ENCODE results near the gene GRAMD2B.
A peak's percentile ranks its signal among the peaks of the same experiment; 100 is the strongest.
"Not testable (repeated sequence)": the region's sequence is repeated elsewhere in the genome, so short reads cannot be mapped to it uniquely, and the experiment has no call there.

Gene GRAMD2B

DNA sequence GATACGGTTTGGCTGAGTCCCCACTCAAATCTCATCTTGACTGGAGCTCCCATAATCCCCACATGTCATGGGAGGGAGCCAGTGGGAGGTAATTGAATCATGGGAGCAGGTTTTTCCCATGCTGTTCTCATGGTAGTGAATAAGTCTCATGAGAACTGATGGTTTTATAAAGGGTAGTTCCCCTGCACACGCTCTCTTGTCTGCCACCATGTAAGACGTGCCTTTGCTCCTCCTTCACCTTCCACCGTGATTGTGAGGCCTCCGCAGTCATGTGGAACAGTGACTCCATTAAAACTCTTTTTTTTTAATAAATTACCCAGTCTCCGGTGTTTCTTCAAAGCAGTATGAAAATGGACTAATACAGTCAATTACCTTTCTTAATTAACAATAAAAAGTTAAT is 16.5 kb downstream of the GRAMD2B start:
- WGBS (ENCODE audit: insufficient coverage) = 93% methylated on average over 5 of the region's 6 CpGs
- CTCF ChIA-PET; DNase-seq; H3K9me3 ChIP-seq (ENCODE audit: control extremely low read depth in 1 of 5, control insufficient read depth in 4 of 5, insufficient read depth in 2 of 5, low read depth in 1 of 5, low read length in 4 of 5); H3K27me3 ChIP-seq (replicated peaks in 2 of 5; ENCODE audit: control insufficient read depth in 4 of 5, insufficient read depth in 5 of 5, low read length in 4 of 5); H3K4me1 ChIP-seq (ENCODE audit: control extremely low read depth in 1 of 4, control insufficient read depth in 4 of 4, insufficient read depth in 4 of 4, low read length in 3 of 4); POLR2A ChIA-PET; H3K4me3 ChIP-seq (ENCODE audit: control insufficient read depth in 1 of 7, extremely low read depth in 1 of 7, insufficient read depth in 4 of 7, low read depth in 2 of 7, low read length in 6 of 7); H3K36me3 ChIP-seq (ENCODE audit: control insufficient read depth in 4 of 4, insufficient read depth in 4 of 4, low read length in 3 of 4); H3K27ac ChIP-seq (ENCODE audit: insufficient read depth in 1 of 2, low read depth in 1 of 2, low read length in 2 of 2, poor library complexity in 1 of 2, severe bottlenecking in 2 of 2): not testable (repeated sequence)

DNA sequence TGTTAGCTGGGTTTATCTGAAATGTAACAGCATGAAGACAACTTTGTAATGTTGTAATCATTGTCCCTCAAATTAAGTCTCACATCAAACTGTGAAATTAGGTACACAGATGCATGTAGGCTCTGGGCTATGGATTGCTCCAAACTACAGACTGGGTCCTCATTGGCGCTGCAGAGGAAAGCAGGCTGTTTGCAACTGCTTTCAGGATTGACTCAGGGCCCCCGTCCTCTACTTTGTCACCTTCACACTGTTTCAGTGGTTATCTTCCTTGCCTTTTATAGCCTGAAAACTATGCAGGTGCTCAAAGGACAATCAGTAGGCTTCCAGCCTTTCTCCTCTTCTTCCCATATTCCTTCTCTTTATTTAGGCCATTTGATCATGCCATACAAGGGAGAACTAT is 18.0 kb downstream of the GRAMD2B start:
- H3K36me3 ChIP-seq (ENCODE audit: control insufficient read depth in 4 of 4, insufficient read depth in 4 of 4, low read length in 3 of 4) = peaks cover 0 to 2% (median 0%) of the 10 kb centered on the region in 4 experiments
- H3K27ac ChIP-seq (ENCODE audit: insufficient read depth in 1 of 2, low read depth in 1 of 2, low read length in 2 of 2, poor library complexity in 1 of 2, severe bottlenecking in 2 of 2) = no peak overlapping the region
- peaks cover 0 to 4% (median 0%) of the 10 kb centered on the region in 4 experiments for H3K4me1 ChIP-seq (ENCODE audit: control extremely low read depth in 1 of 4, control insufficient read depth in 4 of 4, insufficient read depth in 4 of 4, low read length in 3 of 4)
- H3K27me3 ChIP-seq (replicated peaks in 2 of 5; ENCODE audit: control insufficient read depth in 4 of 5, insufficient read depth in 5 of 5, low read length in 4 of 5) = no peaks in the 10 kb centered on the region
- ChIA-PET POLR2A (no interaction called here), CTCF (no interaction called here)
- H3K9me3 ChIP-seq (ENCODE audit: control extremely low read depth in 1 of 5, control insufficient read depth in 4 of 5, insufficient read depth in 2 of 5, low read depth in 1 of 5, low read length in 4 of 5) = peaks cover 0 to 3% (median 0%) of the 10 kb centered on the region in 5 experiments
- no peak overlapping the region for H3K4me3 ChIP-seq (ENCODE audit: control insufficient read depth in 1 of 7, extremely low read depth in 1 of 7, insufficient read depth in 4 of 7, low read depth in 2 of 7, low read length in 6 of 7)
- WGBS (ENCODE audit: insufficient coverage) = 93% methylated on average over 2 of the region's 2 CpGs
- DNase-seq = no peak

GRCh38 chr5:126443374-126443851 is 20.2 kb downstream of the GRAMD2B start:
- no peak for DNase-seq
- ChIA-PET CTCF (no interaction called here), POLR2A (no interaction called here)
- Histone ChIP-seq H3K27me3 (replicated peaks in 2 of 5; ENCODE audit: control insufficient read depth in 4 of 5, insufficient read depth in 5 of 5, low read length in 4 of 5) (no peaks in the 10 kb centered on the region), H3K36me3 (ENCODE audit: control insufficient read depth in 4 of 4, insufficient read depth in 4 of 4, low read length in 3 of 4) (no peaks in the 10 kb centered on the region), H3K4me3 (ENCODE audit: control insufficient read depth in 1 of 7, extremely low read depth in 1 of 7, insufficient read depth in 4 of 7, low read depth in 2 of 7, low read length in 6 of 7) (no peak overlapping the region), H3K9me3 (ENCODE audit: control extremely low read depth in 1 of 5, control insufficient read depth in 4 of 5, insufficient read depth in 2 of 5, low read depth in 1 of 5, low read length in 4 of 5) (peaks cover 0 to 3% (median 0%) of the 10 kb centered on the region in 5 experiments), H3K4me1 (ENCODE audit: control extremely low read depth in 1 of 4, control insufficient read depth in 4 of 4, insufficient read depth in 4 of 4, low read length in 3 of 4) (peaks cover 0 to 4% (median 0%) of the 10 kb centered on the region in 4 experiments), H3K27ac (ENCODE audit: insufficient read depth in 1 of 2, low read depth in 1 of 2, low read length in 2 of 2, poor library complexity in 1 of 2, severe bottlenecking in 2 of 2) (no peak overlapping the region)
- WGBS (ENCODE audit: insufficient coverage) = 85% methylated on average over 2 of the region's 2 CpGs

- ChIA-PET POLR2A (no interaction called here), CTCF (no interaction called here)
- H3K27ac ChIP-seq (ENCODE audit: insufficient read depth in 1 of 2, low read depth in 1 of 2, low read length in 2 of 2, poor library complexity in 1 of 2, severe bottlenecking in 2 of 2) = no peak overlapping the region
Measured at GRCh38 chr5:126444137-126444536, 20.9 kb downstream of the GRAMD2B start.

GRCh38 chr5:126445502-126446174 is 22.4 kb downstream of the GRAMD2B start:
- Histone ChIP-seq H3K9me3 (ENCODE audit: control extremely low read depth in 1 of 5, control insufficient read depth in 4 of 5, insufficient read depth in 2 of 5, low read depth in 1 of 5, low read length in 4 of 5) (no peaks in the 10 kb centered on the region), H3K36me3 (ENCODE audit: control insufficient read depth in 4 of 4, insufficient read depth in 4 of 4, low read length in 3 of 4) (no peaks in the 10 kb centered on the region), H3K4me3 (ENCODE audit: control insufficient read depth in 1 of 7, extremely low read depth in 1 of 7, insufficient read depth in 4 of 7, low read depth in 2 of 7, low read length in 6 of 7) (no peak overlapping the region), H3K4me1 (ENCODE audit: control extremely low read depth in 1 of 4, control insufficient read depth in 4 of 4, insufficient read depth in 4 of 4, low read length in 3 of 4) (peaks cover 0 to 16% (median 0%) of the 10 kb centered on the region in 4 experiments), H3K27me3 (replicated peaks in 2 of 5; ENCODE audit: control insufficient read depth in 4 of 5, insufficient read depth in 5 of 5, low read length in 4 of 5) (no peaks in the 10 kb centered on the region), H3K27ac (ENCODE audit: insufficient read depth in 1 of 2, low read depth in 1 of 2, low read length in 2 of 2, poor library complexity in 1 of 2, severe bottlenecking in 2 of 2) (no peak overlapping the region)
- DNase-seq = peak in 2 of 3 donors; percentile 5 to 21
- ChIA-PET POLR2A (no interaction called here), CTCF (no interaction called here)
- WGBS (ENCODE audit: insufficient coverage) = 83% methylated on average over 1 of the region's 3 CpGs

More at GRCh38 chr5:126444137-126444536, 20.9 kb downstream of the GRAMD2B start:
- Histone ChIP-seq H3K4me3 (ENCODE audit: control insufficient read depth in 1 of 7, extremely low read depth in 1 of 7, insufficient read depth in 4 of 7, low read depth in 2 of 7, low read length in 6 of 7) (no peak overlapping the region), H3K4me1 (ENCODE audit: control extremely low read depth in 1 of 4, control insufficient read depth in 4 of 4, insufficient read depth in 4 of 4, low read length in 3 of 4) (peaks cover 0 to 4% (median 0%) of the 10 kb centered on the region in 4 experiments), H3K36me3 (ENCODE audit: control insufficient read depth in 4 of 4, insufficient read depth in 4 of 4, low read length in 3 of 4) (no peaks in the 10 kb centered on the region), H3K27me3 (replicated peaks in 2 of 5; ENCODE audit: control insufficient read depth in 4 of 5, insufficient read depth in 5 of 5, low read length in 4 of 5) (no peaks in the 10 kb centered on the region), H3K9me3 (ENCODE audit: control extremely low read depth in 1 of 5, control insufficient read depth in 4 of 5, insufficient read depth in 2 of 5, low read depth in 1 of 5, low read length in 4 of 5) (no peaks in the 10 kb centered on the region)
- no peak for DNase-seq
- 100% methylated on average over 1 of the region's 2 CpGs for WGBS (ENCODE audit: insufficient coverage)

DNA sequence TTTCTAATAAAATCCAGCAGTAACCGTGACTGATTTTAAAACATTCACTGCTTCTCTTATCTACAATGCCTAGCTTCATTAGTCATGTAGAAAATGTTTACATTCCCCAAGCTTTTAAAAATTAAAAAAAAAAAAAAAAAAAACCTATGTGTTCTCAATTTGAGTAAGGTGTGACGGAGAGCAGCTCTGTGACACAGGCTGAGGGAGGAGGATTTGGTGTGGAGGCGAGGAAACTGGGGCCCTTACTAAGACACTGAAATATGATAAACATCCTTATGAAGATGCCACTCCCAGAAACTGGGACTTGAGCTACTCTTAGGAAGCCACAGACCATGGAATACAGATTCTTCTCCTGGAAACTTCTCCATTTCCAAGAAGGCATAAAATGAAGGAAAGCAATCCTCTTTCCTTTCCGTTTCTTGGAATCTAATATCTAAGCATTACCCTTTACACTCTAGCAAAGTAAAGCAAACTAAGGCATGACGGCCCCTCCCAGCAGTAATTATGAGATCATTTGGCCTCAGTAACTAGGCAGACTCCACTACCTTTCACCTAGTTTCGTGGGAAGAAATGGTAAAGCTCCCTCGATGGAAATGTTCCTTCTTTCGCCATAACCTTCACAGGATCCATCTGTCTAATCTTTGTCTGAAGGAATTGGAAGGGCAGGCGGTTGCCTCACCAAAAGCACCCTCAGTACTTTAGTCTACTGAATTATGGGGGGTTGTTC is 23.5 kb downstream of the GRAMD2B start:
- CTCF ChIA-PET = no interaction called here
- POLR2A ChIA-PET = interaction anchor here (0.7 kb wide), 1 partner anchor 1073 kb away, joined by 7 read pairs; no protein-coding TSS in a partner anchor
- H3K27me3 ChIP-seq (replicated peaks in 2 of 5; ENCODE audit: control insufficient read depth in 4 of 5, insufficient read depth in 5 of 5, low read length in 4 of 5) = no peaks in the 10 kb centered on the region

DNA sequence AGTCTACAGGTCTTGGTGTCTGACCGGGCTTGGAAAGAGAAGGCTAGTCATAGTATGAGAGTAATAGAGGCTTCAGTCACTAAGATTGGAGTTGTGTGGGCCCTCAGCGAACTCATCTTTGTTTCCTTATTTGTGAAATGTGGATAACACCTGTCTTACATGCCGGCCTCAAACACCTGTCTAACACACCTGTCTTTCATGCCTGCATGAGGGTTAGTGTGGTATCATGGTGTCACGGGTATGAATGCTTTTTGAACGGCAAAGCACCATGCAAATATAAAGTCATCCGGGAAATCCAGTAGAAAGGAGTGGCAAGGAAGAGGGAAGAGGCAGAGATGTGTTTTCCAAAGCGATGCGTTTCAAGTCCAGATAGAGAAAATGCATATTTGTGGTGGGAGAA is 25.5 kb downstream of the GRAMD2B start:
- H3K27ac ChIP-seq (ENCODE audit: insufficient read depth in 1 of 2, low read depth in 1 of 2, low read length in 2 of 2, poor library complexity in 1 of 2, severe bottlenecking in 2 of 2) = no peak overlapping the region
- DNase-seq = no peak
- peaks cover 0 to 18% (median 0%) of the 10 kb centered on the region in 4 experiments for H3K4me1 ChIP-seq (ENCODE audit: control extremely low read depth in 1 of 4, control insufficient read depth in 4 of 4, insufficient read depth in 4 of 4, low read length in 3 of 4)
- no peaks in the 10 kb centered on the region for H3K27me3 ChIP-seq (replicated peaks in 2 of 5; ENCODE audit: control insufficient read depth in 4 of 5, insufficient read depth in 5 of 5, low read length in 4 of 5)
- CTCF ChIA-PET = no interaction called here
- 96% methylated on average over 6 of the region's 8 CpGs for WGBS (ENCODE audit: insufficient coverage)
- H3K36me3 ChIP-seq (ENCODE audit: control insufficient read depth in 4 of 4, insufficient read depth in 4 of 4, low read length in 3 of 4) = no peaks in the 10 kb centered on the region
- H3K9me3 ChIP-seq (ENCODE audit: control extremely low read depth in 1 of 5, control insufficient read depth in 4 of 5, insufficient read depth in 2 of 5, low read depth in 1 of 5, low read length in 4 of 5) = no peaks in the 10 kb centered on the region
- H3K4me3 ChIP-seq (ENCODE audit: control insufficient read depth in 1 of 7, extremely low read depth in 1 of 7, insufficient read depth in 4 of 7, low read depth in 2 of 7, low read length in 6 of 7) = no peak overlapping the region
- POLR2A ChIA-PET = no interaction called here

More for the DNA sequence above, 23.5 kb downstream of the GRAMD2B start:
- Histone ChIP-seq H3K36me3 (ENCODE audit: control insufficient read depth in 4 of 4, insufficient read depth in 4 of 4, low read length in 3 of 4) (no peaks in the 10 kb centered on the region), H3K4me1 (ENCODE audit: control extremely low read depth in 1 of 4, control insufficient read depth in 4 of 4, insufficient read depth in 4 of 4, low read length in 3 of 4) (peaks cover 0 to 22% (median 0%) of the 10 kb centered on the region in 4 experiments), H3K4me3 (ENCODE audit: control insufficient read depth in 1 of 7, extremely low read depth in 1 of 7, insufficient read depth in 4 of 7, low read depth in 2 of 7, low read length in 6 of 7) (no peak overlapping the region), H3K27ac (ENCODE audit: insufficient read depth in 1 of 2, low read depth in 1 of 2, low read length in 2 of 2, poor library complexity in 1 of 2, severe bottlenecking in 2 of 2) (no peak overlapping the region), H3K9me3 (ENCODE audit: control extremely low read depth in 1 of 5, control insufficient read depth in 4 of 5, insufficient read depth in 2 of 5, low read depth in 1 of 5, low read length in 4 of 5) (no peaks in the 10 kb centered on the region)
- no peak for DNase-seq
- WGBS (ENCODE audit: insufficient coverage) = 92% methylated on average over 7 of the region's 9 CpGs

All from common myeloid progenitor, CD34-positive (primary cell).